Immature natural killer cell (primary cell): Measurements from ENCODE around the gene SUGP1. TPM values are rescaled to one million over a fixed set of nuclear protein-coding genes. Genes with fewer than 3 reads are reported as not detected.

ENCODE experiments used
- DNase-seq, 3 donors: peaks; one replicate each; pipeline ENCODE4 v3.0.0; 2022; ENCODE audit warnings: mixed read lengths in 1 of 3
- H3K27ac Mint-ChIP-seq, 6 donors: one replicate each; pipeline ENCODE4 v1.8.0; 2020; ENCODE audit warnings: mixed read lengths in 6 of 6, mild to moderate bottlenecking in 5 of 6, inconsistent platforms in 4 of 6, moderate library complexity in 3 of 6
- H3K27me3 Mint-ChIP-seq, 3 donors: one replicate each; pipeline ENCODE4 v1.8.0; 2020 to 2021; ENCODE audit warnings: low read depth in 3 of 3, mild to moderate bottlenecking in 3 of 3, mixed read lengths in 3 of 3, moderate library complexity in 3 of 3, inconsistent platforms in 1 of 3
- H3K36me3 Mint-ChIP-seq, 3 donors: one replicate each; pipeline ENCODE4 v1.8.0; 2020; ENCODE audit warnings: mixed read lengths in 3 of 3, inconsistent platforms in 2 of 3, mild to moderate bottlenecking in 2 of 3
- H3K4me1 Mint-ChIP-seq, 2 donors: one replicate each; pipeline ENCODE4 v1.8.0; 2020; ENCODE audit warnings: inconsistent platforms in 2 of 2, mild to moderate bottlenecking in 2 of 2, mixed read lengths in 2 of 2, moderate library complexity in 1 of 2
- H3K4me3 Mint-ChIP-seq, 5 donors: one replicate each; pipeline ENCODE4 v1.8.0; 2020; ENCODE audit warnings: mild to moderate bottlenecking in 5 of 5, mixed read lengths in 5 of 5, inconsistent platforms in 3 of 5, moderate library complexity in 3 of 5
- H3K9me3 Mint-ChIP-seq, 6 donors: one replicate each; pipeline ENCODE4 v1.8.0; 2020; ENCODE audit warnings: mild to moderate bottlenecking in 6 of 6, mixed read lengths in 6 of 6, inconsistent platforms in 4 of 6, moderate library complexity in 3 of 6
- polyA plus RNA-seq, 3 donors: library from polyadenylated mRNA; unstranded; fragments of 300-500 nt; fragmentation: Illumina TruSeq; gene quantifications; one replicate each; pipeline ENCODE4 v1.2.3, GENCODE V29; 2021

SUGP1 gene
- polyA plus RNA-seq, 3 donors from 2014 or later: 25.4 to 47.1 (median 27.7) TPM

- H3K4me1 Mint-ChIP-seq: peaks cover 10 to 12% of the 10 kb centered on the region in 2 donors
- peaks cover 0 to 2% (median 0%) of the 10 kb centered on the region in 3 donors for H3K27me3 Mint-ChIP-seq
- DNase-seq: no peak
Measured at GRCh38 chr19:19335408-19336158, 15.3 kb upstream of the SUGP1 start.

DNA sequence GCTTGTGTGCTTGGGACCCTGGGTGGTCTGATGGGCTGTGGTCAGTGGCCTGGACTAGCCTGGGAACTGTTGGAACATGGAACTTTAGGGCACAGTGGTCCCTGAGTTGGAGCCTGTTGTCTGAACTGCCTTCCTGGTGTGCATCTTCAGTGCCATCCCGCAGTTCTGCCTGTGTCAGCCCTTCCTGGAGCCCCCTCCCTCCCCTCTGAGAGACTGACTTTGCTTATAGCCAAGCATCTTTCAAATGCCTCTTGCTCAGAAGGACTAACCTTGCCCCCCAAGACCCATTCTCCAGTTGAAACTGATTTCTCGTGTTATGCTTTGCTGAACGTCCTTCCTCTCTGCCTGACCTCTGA is 14.7 kb upstream of the SUGP1 start:
- Mint-ChIP-seq H3K4me1 (peaks cover 10 to 12% of the 10 kb centered on the region in 2 donors), H3K36me3 (peaks cover 4 to 18% (median 6%) of the 10 kb centered on the region in 3 donors), H3K9me3 (no peaks in the 10 kb centered on the region), H3K27ac (no peak overlapping the region), H3K4me3 (no peak overlapping the region), H3K27me3 (peaks cover 0 to 2% (median 0%) of the 10 kb centered on the region in 3 donors)
- no peak for DNase-seq

More at GRCh38 chr19:19335408-19336158, 15.3 kb upstream of the SUGP1 start:
- H3K9me3 Mint-ChIP-seq: no peaks in the 10 kb centered on the region
- H3K4me3 Mint-ChIP-seq: no peak overlapping the region
- no peak overlapping the region for H3K27ac Mint-ChIP-seq
- H3K36me3 Mint-ChIP-seq: peaks cover 4 to 18% (median 6%) of the 10 kb centered on the region in 3 donors

GRCh38 chr19:19334063-19334988 is 14.0 kb upstream of the SUGP1 start:
- peaks cover 0 to 2% (median 0%) of the 10 kb centered on the region in 3 donors for H3K27me3 Mint-ChIP-seq
- peaks cover 5 to 20% (median 7%) of the 10 kb centered on the region in 3 donors for H3K36me3 Mint-ChIP-seq
- H3K4me3 Mint-ChIP-seq: no peak overlapping the region
- peak overlapping the region in 2 of 6 donors; percentile 23 to 40 for H3K27ac Mint-ChIP-seq
- peaks cover 12 to 15% of the 10 kb centered on the region in 2 donors for H3K4me1 Mint-ChIP-seq
- no peaks in the 10 kb centered on the region for H3K9me3 Mint-ChIP-seq
- no peak for DNase-seq

DNA sequence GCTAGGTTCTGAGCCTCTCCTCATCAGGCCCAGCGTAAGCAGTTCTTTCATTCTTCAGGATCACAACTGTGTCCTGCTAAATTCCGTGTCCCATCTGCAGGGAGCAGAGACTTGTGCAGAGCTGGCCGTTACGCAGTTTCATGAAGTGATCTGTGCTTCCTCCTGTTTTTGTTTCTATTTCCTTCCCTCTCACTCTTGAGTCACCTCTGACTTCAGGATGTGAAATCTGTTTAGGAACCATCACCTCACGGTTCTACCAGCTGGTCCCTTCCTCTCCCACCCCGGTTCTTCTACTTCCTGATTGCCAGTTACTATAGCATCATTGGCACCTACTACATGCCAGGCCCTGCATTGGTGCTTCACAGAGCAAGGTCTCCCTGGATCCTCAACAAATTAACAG is 8.8 kb upstream of the SUGP1 start:
- peaks cover 0 to 1% (median 0%) of the 10 kb centered on the region in 3 donors for H3K27me3 Mint-ChIP-seq
- no peak overlapping the region for H3K4me3 Mint-ChIP-seq
- H3K4me1 Mint-ChIP-seq: peaks cover 29 to 37% of the 10 kb centered on the region in 2 donors
- H3K27ac Mint-ChIP-seq: peak overlapping the region; percentile 19 to 87 (median 45)
- H3K36me3 Mint-ChIP-seq: peaks cover 11 to 23% (median 13%) of the 10 kb centered on the region in 3 donors
- H3K9me3 Mint-ChIP-seq: no peaks in the 10 kb centered on the region
- no peak for DNase-seq

GRCh38 chr19:19327672-19328071 is 7.4 kb upstream of the SUGP1 start:
- no peaks in the 10 kb centered on the region for H3K9me3 Mint-ChIP-seq
- H3K4me3 Mint-ChIP-seq: no peak overlapping the region
- no peak for DNase-seq
- H3K4me1 Mint-ChIP-seq: peaks cover 34 to 46% of the 10 kb centered on the region in 2 donors
- peaks cover 0 to 1% (median 0%) of the 10 kb centered on the region in 3 donors for H3K27me3 Mint-ChIP-seq
- H3K36me3 Mint-ChIP-seq: peaks cover 13 to 23% (median 16%) of the 10 kb centered on the region in 3 donors
- no peak overlapping the region for H3K27ac Mint-ChIP-seq

- Mint-ChIP-seq H3K9me3 (no peaks in the 10 kb centered on the region), H3K36me3 (peaks cover 11 to 17% (median 13%) of the 10 kb centered on the region in 3 donors), H3K27ac (peak overlapping the region in 5 of 6 donors; percentile 2 to 62 (median 23)), H3K4me3 (peak overlapping the region in 2 of 5 donors; percentile 5 to 18), H3K27me3 (peaks cover 0 to 7% (median 2%) of the 10 kb centered on the region in 3 donors), H3K4me1 (peaks cover 47 to 66% of the 10 kb centered on the region in 2 donors)
- DNase-seq: no peak
Measured at GRCh38 chr19:19324059-19324770, 3.9 kb upstream of the SUGP1 start.

GRCh38 chr19:19321141-19321577 is 850 bp upstream of the SUGP1 start:
- peak in 1 of 3 donors; percentile 7 for DNase-seq
- peaks cover 7 to 12% (median 7%) of the 10 kb centered on the region in 3 donors for H3K36me3 Mint-ChIP-seq
- H3K27me3 Mint-ChIP-seq: peaks cover 1 to 7% (median 2%) of the 10 kb centered on the region in 3 donors
- peak overlapping the region; percentile 83 to 100 (median 98) for H3K27ac Mint-ChIP-seq
- H3K4me3 Mint-ChIP-seq: peak overlapping the region; percentile 98 to 100 (median 100)
- H3K9me3 Mint-ChIP-seq: no peaks in the 10 kb centered on the region
- H3K4me1 Mint-ChIP-seq: peaks cover 42 to 56% of the 10 kb centered on the region in 2 donors

DNA sequence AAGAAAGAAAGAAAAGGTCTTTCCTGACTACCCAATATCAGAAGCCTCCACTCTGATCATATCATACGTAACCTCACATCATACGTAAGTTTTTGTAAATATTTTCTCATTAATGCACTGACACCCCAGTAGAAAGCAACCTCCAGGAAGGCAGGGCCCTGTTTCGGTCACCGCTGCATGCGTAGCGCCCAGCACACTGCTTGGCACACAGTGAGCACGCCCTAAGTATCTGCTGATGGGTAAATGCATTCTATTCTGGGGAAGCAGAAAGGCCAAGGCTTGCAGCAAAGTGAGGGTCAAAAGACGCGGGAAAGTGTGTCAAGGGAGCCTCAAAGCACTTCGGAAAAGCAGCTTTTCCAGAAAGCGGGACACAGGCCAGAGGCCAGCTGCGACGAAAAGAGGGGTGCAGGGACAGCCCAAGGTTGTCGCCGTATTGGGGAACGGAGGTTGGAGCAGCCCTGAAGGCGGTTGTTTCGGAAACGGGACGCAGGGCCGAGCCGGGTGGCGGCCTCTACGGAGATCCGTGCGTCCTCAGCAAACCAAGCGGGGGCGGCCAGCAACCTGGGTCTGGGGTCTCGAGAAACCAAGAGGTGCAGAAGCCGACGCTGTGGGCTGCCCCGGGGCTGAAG is 463 bp downstream of the SUGP1 start:
- Mint-ChIP-seq H3K27me3 (peaks cover 1 to 7% (median 2%) of the 10 kb centered on the region in 3 donors), H3K9me3 (no peaks in the 10 kb centered on the region), H3K4me1 (peaks cover 37 to 48% of the 10 kb centered on the region in 2 donors), H3K36me3 (peaks cover 0 to 6% (median 5%) of the 10 kb centered on the region in 3 donors), H3K27ac (peak overlapping the region; percentile 97 to 100 (median 100)), H3K4me3 (peak overlapping the region; percentile 98 to 100 (median 100))
- DNase-seq: no peak

GRCh38 chr19:19316082-19316481 is 4.2 kb downstream of the SUGP1 start:
- H3K27ac Mint-ChIP-seq: no peak overlapping the region
- H3K4me3 Mint-ChIP-seq: no peak overlapping the region
- peaks cover 14 to 21% of the 10 kb centered on the region in 2 donors for H3K4me1 Mint-ChIP-seq
- no peak for DNase-seq
- no peaks in the 10 kb centered on the region for H3K9me3 Mint-ChIP-seq
- peaks cover 1 to 7% (median 2%) of the 10 kb centered on the region in 3 donors for H3K27me3 Mint-ChIP-seq
- peaks cover 0 to 9% (median 5%) of the 10 kb centered on the region in 3 donors for H3K36me3 Mint-ChIP-seq

- no peak for DNase-seq
- peak overlapping the region in 1 of 6 donors; percentile 67 for H3K27ac Mint-ChIP-seq
- peaks cover 1 to 6% (median 1%) of the 10 kb centered on the region in 3 donors for H3K27me3 Mint-ChIP-seq
- H3K9me3 Mint-ChIP-seq: no peaks in the 10 kb centered on the region
- H3K4me1 Mint-ChIP-seq: peaks cover 13 to 19% of the 10 kb centered on the region in 2 donors
- H3K36me3 Mint-ChIP-seq: peaks cover 0 to 9% (median 6%) of the 10 kb centered on the region in 3 donors
- no peak overlapping the region for H3K4me3 Mint-ChIP-seq
Measured at GRCh38 chr19:19315444-19315843, 4.9 kb downstream of the SUGP1 start.

DNA sequence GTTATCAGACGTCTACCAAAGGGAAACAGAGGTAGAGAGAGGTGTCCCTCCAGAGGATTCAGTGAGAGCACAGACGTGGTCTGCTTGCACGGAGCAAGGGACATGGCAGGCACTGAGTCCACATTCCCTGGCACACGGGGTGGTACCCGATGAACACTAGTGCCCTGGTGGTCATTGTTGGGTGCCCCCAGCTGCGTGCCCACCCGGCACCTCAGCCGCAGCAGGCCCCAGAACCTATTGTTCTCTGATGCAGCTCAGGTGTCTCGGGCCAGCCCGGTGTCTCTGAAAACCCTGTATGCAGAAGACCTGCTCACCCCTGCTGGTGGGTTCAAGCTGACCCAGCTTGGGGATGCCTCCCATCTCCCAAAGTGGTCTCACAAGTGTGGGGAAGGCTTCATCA is 11.9 kb downstream of the SUGP1 start:
- H3K36me3 Mint-ChIP-seq: peaks cover 2 to 30% (median 12%) of the 10 kb centered on the region in 3 donors
- H3K9me3 Mint-ChIP-seq: no peaks in the 10 kb centered on the region
- H3K4me1 Mint-ChIP-seq: peaks cover 0 to 1% of the 10 kb centered on the region in 2 donors
- H3K27me3 Mint-ChIP-seq: no peaks in the 10 kb centered on the region
- H3K27ac Mint-ChIP-seq: no peak overlapping the region
- DNase-seq: no peak
- H3K4me3 Mint-ChIP-seq: no peak overlapping the region

DNA sequence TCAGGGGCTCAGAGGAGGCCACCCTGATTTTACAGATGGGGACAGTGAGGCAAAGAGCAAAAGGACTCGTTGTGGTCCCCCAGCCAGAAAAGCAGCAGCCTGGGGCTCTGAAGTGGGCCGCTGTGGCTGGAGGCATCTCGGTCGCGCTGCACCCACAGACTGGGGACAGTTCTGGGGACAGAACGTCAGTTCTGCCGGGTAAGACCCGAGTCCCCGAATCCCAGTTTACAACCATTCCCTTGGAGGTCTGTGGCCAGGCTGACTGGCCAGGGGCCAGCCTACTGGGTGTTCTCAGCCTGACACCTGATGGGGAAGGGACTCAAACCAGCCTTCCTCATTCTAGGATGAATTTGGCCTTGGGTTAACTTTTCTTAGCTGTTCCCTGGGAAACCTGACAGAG is 14.1 kb downstream of the SUGP1 start:
- no peak overlapping the region for H3K4me3 Mint-ChIP-seq
- H3K27me3 Mint-ChIP-seq: peaks cover 0 to 3% (median 2%) of the 10 kb centered on the region in 3 donors
- no peaks in the 10 kb centered on the region for H3K9me3 Mint-ChIP-seq
- no peak for DNase-seq
- no peak overlapping the region for H3K27ac Mint-ChIP-seq
- no peaks in the 10 kb centered on the region for H3K4me1 Mint-ChIP-seq
- peaks cover 6 to 35% (median 8%) of the 10 kb centered on the region in 3 donors for H3K36me3 Mint-ChIP-seq
